ENCODE data around the gene SEPTIN10. TPM values are rescaled to one million over a fixed set of nuclear protein-coding genes. Genes with fewer than 3 reads are reported as not detected.
"Not testable (repeated sequence)": the region's sequence is repeated elsewhere in the genome, so short reads cannot be mapped to it uniquely, and the experiment has no call there.

The SEPTIN10 gene
- total RNA-seq, 2 donors from 2014 or later, result 41.5 to 69.8 TPM

GRCh38 chr2:109591206-109591605 lies 22.6 kb downstream of the SEPTIN10 start:
- intact Hi-C loops (cut with DNase I), result no loop called here
- H3K9me3 ChIP-seq, result no peaks in the 10 kb centered on the region
- no peaks in the 10 kb centered on the region for H3K27me3 ChIP-seq
- TF ChIP-seq CTCF (IDR thresholded peaks at IDR 0.05), result no peak
- no peak overlapping the region for H3K9ac ChIP-seq (ENCODE audit: low read depth in 2 of 2, low read length in 2 of 2)
- no peaks in the 10 kb centered on the region for H3K36me3 ChIP-seq
- DNase-seq, result no peak
- no peak overlapping the region for H3K27ac ChIP-seq
- H3K4me3 ChIP-seq, result no peak overlapping the region
- H3K4me1 ChIP-seq, result no peaks in the 10 kb centered on the region

GRCh38 chr2:109586687-109587086 lies 27.1 kb downstream of the SEPTIN10 start:
- intact Hi-C loops (cut with DNase I), result no loop called here
- no peak for TF ChIP-seq CTCF (IDR thresholded peaks at IDR 0.05)
- H3K4me1 ChIP-seq, result no peaks in the 10 kb centered on the region
- no peak for DNase-seq
- no peaks in the 10 kb centered on the region for H3K36me3 ChIP-seq
- no peaks in the 10 kb centered on the region for H3K9me3 ChIP-seq
- H3K27me3 ChIP-seq, result no peaks in the 10 kb centered on the region
- H3K9ac ChIP-seq (ENCODE audit: low read depth in 2 of 2, low read length in 2 of 2), result no peak overlapping the region
- H3K27ac ChIP-seq, result no peak overlapping the region
- H3K4me3 ChIP-seq, result no peak overlapping the region

GRCh38 chr2:109582928-109583895 lies 30.6 kb downstream of the SEPTIN10 start:
- Histone ChIP-seq H3K9me3 (no peaks in the 10 kb centered on the region), H3K9ac (ENCODE audit: low read depth in 2 of 2, low read length in 2 of 2) (no peak overlapping the region), H3K4me3 (no peak overlapping the region), H3K4me1 (no peaks in the 10 kb centered on the region), H3K27ac (no peak overlapping the region), H3K27me3 (no peaks in the 10 kb centered on the region), H3K36me3 (no peaks in the 10 kb centered on the region)
- no peak for DNase-seq
- TF ChIP-seq CTCF (IDR thresholded peaks at IDR 0.05), result no peak
- intact Hi-C loops (cut with DNase I), result no loop called here

- H3K9me3 ChIP-seq; H3K27me3 ChIP-seq; intact Hi-C loops (cut with DNase I); H3K4me3 ChIP-seq; DNase-seq; H3K27ac ChIP-seq; H3K36me3 ChIP-seq; H3K4me1 ChIP-seq; H3K9ac ChIP-seq (ENCODE audit: low read depth in 2 of 2, low read length in 2 of 2): not testable (repeated sequence)
Observed at GRCh38 chr2:109577630-109578029, 36.1 kb downstream of the SEPTIN10 start.

GRCh38 chr2:109575373-109575772 lies 38.4 kb downstream of the SEPTIN10 start:
- DNase-seq, result no peak
- Histone ChIP-seq H3K27me3 (no peaks in the 10 kb centered on the region), H3K9ac (ENCODE audit: low read depth in 2 of 2, low read length in 2 of 2) (no peak overlapping the region), H3K9me3 (no peaks in the 10 kb centered on the region), H3K4me3 (no peak overlapping the region), H3K36me3 (no peaks in the 10 kb centered on the region), H3K27ac (no peak overlapping the region), H3K4me1 (no peaks in the 10 kb centered on the region)
- TF ChIP-seq CTCF (IDR thresholded peaks at IDR 0.05), result no peak
- intact Hi-C loops (cut with DNase I), result no loop called here

GRCh38 chr2:109563980-109564550 lies 49.7 kb downstream of the SEPTIN10 start:
- no peak for TF ChIP-seq CTCF (IDR thresholded peaks at IDR 0.05)
- H3K36me3 ChIP-seq, result no peaks in the 10 kb centered on the region
- H3K27me3 ChIP-seq, result no peaks in the 10 kb centered on the region
- H3K27ac ChIP-seq, result no peak overlapping the region
- intact Hi-C loops (cut with DNase I), result no loop called here
- H3K9ac ChIP-seq (ENCODE audit: low read depth in 2 of 2, low read length in 2 of 2), result no peak overlapping the region
- no peak for DNase-seq
- H3K4me3 ChIP-seq, result no peak overlapping the region
- no peaks in the 10 kb centered on the region for H3K4me1 ChIP-seq
- H3K9me3 ChIP-seq, result no peaks in the 10 kb centered on the region

All from colonic mucosa (tissue), 4 donors.